Glutamatergic neuron (in vitro differentiated cells): ENCODE measurements around the gene FOXJ1. TPM values are rescaled to one million over a fixed set of nuclear protein-coding genes. Genes with fewer than 3 reads are reported as not detected.
"Not testable (repeated sequence)": the region's sequence is repeated elsewhere in the genome, so short reads cannot be mapped to it uniquely, and the experiment has no call there.

Experiments used
- DNase-seq: peaks from one replicate; pipeline ENCODE4 v3.0.0; 2022
- H3K27ac Mint-ChIP-seq: one replicate; pipeline ENCODE4 v1.8.0; 2020; ENCODE audit warnings: mild to moderate bottlenecking, mixed read lengths, inconsistent platforms; ENCODE audit not compliant: unreplicated experiment
- H3K27me3 Mint-ChIP-seq: one replicate; pipeline ENCODE4 v1.8.0; 2020; ENCODE audit warnings: mild to moderate bottlenecking, moderate library complexity, mixed read lengths, inconsistent platforms; ENCODE audit not compliant: unreplicated experiment
- H3K36me3 Mint-ChIP-seq: one replicate; pipeline ENCODE4 v1.8.0; 2020; ENCODE audit warnings: mild to moderate bottlenecking, mixed read lengths, inconsistent platforms; ENCODE audit not compliant: unreplicated experiment
- H3K4me1 Mint-ChIP-seq: one replicate; pipeline ENCODE4 v1.8.0; 2020; ENCODE audit warnings: mild to moderate bottlenecking, low read depth, mixed read lengths, inconsistent platforms; ENCODE audit not compliant: unreplicated experiment
- H3K4me3 Mint-ChIP-seq: one replicate; pipeline ENCODE4 v1.8.0; 2020; ENCODE audit warnings: mild to moderate bottlenecking, mixed read lengths, inconsistent platforms; ENCODE audit not compliant: unreplicated experiment
- H3K9me3 Mint-ChIP-seq: one replicate; pipeline ENCODE4 v1.8.0; 2020; ENCODE audit warnings: mild to moderate bottlenecking, moderate library complexity, mixed read lengths, inconsistent platforms; ENCODE audit not compliant: unreplicated experiment
- long read RNA-seq: library from polyadenylated mRNA; unstranded; transcript quantifications from one replicate; pipeline ENCODE4 v2.0.0, GENCODE V29; 2020; ENCODE audit not compliant: unreplicated experiment
- total RNA-seq: library from RNA; stranded (reverse); fragmentation: NEBNext Ultra II Directional; extraction: Animal tissue kit (Norgen Biotek cat#: 25700); gene quantifications from one replicate; pipeline ENCODE4 v1.2.1, GENCODE V29; 2021; ENCODE audit not compliant: unreplicated experiment
- TF ChIP-seq, protein P1 (sequence below): fragments of 200-600 bp; sonication (generic); IDR thresholded peaks from one replicate; pipeline ENCODE4 v1.5.0; 2021; ENCODE audit not compliant: partially characterized antibody, unreplicated experiment

FOXJ1 gene, protein sequence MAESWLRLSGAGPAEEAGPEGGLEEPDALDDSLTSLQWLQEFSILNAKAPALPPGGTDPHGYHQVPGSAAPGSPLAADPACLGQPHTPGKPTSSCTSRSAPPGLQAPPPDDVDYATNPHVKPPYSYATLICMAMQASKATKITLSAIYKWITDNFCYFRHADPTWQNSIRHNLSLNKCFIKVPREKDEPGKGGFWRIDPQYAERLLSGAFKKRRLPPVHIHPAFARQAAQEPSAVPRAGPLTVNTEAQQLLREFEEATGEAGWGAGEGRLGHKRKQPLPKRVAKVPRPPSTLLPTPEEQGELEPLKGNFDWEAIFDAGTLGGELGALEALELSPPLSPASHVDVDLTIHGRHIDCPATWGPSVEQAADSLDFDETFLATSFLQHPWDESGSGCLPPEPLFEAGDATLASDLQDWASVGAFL
- not detected for total RNA-seq
- long read RNA-seq, result 0 reads

DNA sequence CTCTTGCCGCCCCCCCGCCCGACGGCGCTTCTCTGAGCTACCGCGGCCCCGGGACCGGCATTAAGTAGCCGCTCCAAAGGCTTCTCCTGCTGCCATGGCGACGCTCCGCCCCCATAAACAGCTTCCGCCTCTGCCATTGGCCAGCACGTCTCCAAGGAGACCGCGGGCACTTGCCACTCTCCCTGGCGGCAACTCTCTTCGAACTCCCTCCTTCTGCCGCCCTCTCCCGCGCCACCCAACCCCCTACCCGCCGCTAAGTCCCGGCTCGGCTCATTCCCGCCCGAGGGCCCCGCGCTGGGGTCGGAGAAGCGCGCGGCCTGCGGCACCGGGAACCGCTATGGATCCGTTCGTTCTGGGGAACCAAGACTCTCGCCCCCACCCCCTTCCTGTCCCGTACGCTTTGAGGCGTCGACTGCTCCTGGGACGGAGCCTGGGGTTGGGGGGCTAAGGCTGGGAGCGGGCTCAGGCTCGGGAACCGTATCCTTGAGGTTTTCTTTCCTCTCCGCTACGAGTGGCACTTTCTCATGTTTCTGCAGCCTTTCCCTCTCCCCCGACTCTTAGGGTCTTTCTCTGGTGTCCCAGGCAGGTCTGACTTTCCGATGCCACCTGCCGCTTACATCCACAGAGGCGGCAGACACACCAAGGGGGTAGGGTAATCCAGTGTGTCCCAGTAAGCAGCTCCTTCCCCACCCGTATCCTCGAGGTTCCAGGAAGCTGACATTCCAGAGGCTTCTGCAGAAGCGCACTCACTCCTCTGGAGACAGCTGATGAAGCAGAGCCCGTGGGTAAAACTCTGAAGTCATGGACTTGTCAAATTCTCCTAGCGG, at the start of gene FOXJ1:
Gene FOXJ1, minus strand, starts transcription at position 34 of the 827 bp plus-strand sequence. CDS start 850 bp downstream, outside the sequence.
- peak within 1 kb of the TSS; percentile 82 for H3K4me3 Mint-ChIP-seq
- peak; percentile 90 for DNase-seq
- H3K36me3 Mint-ChIP-seq, result no peaks in the 10 kb centered on the region
- H3K27ac Mint-ChIP-seq, result no peak within 1 kb of the TSS
- peaks cover 5% of the 10 kb centered on the region for H3K9me3 Mint-ChIP-seq
- H3K4me1 Mint-ChIP-seq, result peaks cover 18% of the 10 kb centered on the region
- TF ChIP-seq, protein P1, sequence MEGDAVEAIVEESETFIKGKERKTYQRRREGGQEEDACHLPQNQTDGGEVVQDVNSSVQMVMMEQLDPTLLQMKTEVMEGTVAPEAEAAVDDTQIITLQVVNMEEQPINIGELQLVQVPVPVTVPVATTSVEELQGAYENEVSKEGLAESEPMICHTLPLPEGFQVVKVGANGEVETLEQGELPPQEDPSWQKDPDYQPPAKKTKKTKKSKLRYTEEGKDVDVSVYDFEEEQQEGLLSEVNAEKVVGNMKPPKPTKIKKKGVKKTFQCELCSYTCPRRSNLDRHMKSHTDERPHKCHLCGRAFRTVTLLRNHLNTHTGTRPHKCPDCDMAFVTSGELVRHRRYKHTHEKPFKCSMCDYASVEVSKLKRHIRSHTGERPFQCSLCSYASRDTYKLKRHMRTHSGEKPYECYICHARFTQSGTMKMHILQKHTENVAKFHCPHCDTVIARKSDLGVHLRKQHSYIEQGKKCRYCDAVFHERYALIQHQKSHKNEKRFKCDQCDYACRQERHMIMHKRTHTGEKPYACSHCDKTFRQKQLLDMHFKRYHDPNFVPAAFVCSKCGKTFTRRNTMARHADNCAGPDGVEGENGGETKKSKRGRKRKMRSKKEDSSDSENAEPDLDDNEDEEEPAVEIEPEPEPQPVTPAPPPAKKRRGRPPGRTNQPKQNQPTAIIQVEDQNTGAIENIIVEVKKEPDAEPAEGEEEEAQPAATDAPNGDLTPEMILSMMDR, result no peak
- H3K27me3 Mint-ChIP-seq, result peaks cover 22% of the 10 kb centered on the region

DNA sequence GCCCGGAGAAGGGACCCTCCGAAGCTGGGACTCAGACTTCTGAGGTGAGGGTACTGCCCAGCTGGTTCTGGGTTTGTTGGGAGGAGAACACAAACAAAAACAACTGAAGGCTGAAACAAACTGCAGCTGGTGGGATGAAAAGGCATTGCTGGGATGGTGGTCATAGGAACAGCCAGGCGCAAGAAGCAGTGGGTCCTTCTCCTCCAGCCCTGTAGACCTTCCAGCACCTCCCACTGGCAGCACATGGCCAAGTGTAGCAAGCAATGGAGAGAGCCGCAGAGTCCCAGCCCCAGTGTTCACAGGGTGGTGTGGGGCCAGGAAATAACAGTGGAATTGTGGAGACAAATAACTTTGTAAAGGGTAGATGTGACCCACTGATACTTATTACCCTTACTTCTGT, 48.7 kb upstream of the FOXJ1 start:
- DNase-seq, result no peak
- peaks cover 1% of the 10 kb centered on the region for H3K4me1 Mint-ChIP-seq

DNA sequence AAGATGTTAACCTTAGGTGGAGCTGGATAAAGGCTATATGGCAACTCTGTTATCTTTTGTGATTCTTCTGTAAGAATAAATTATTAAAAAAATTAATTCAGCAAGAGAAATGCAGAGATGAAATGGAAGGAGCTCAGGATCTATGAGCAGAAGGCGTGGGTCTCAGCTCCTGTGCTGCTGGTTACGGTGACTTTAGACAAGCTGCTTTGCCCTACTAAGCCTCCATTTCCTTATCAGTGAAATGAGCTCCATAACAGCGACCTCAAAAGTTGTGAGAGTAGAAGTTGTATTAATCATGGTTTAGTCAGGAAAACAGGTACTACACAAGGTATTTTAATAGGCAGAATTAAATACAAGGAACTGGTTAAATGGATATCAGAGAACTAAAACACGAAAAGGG, 48.2 kb upstream of the FOXJ1 start:
- Mint-ChIP-seq H3K36me3 (no peaks in the 10 kb centered on the region), H3K4me3 (no peak overlapping the region), H3K4me1 (peaks cover 1% of the 10 kb centered on the region), H3K9me3 (no peaks in the 10 kb centered on the region), H3K27ac (no peak overlapping the region), H3K27me3 (no peaks in the 10 kb centered on the region)
- TF ChIP-seq, protein P1, result no peak
- no peak for DNase-seq

More for the DNA sequence above, 48.7 kb upstream of the FOXJ1 start:
- no peaks in the 10 kb centered on the region for H3K36me3 Mint-ChIP-seq
- no peaks in the 10 kb centered on the region for H3K9me3 Mint-ChIP-seq
- no peaks in the 10 kb centered on the region for H3K27me3 Mint-ChIP-seq
- H3K4me3 Mint-ChIP-seq, result no peak overlapping the region
- TF ChIP-seq, protein P1, result no peak
- H3K27ac Mint-ChIP-seq, result no peak overlapping the region

DNA sequence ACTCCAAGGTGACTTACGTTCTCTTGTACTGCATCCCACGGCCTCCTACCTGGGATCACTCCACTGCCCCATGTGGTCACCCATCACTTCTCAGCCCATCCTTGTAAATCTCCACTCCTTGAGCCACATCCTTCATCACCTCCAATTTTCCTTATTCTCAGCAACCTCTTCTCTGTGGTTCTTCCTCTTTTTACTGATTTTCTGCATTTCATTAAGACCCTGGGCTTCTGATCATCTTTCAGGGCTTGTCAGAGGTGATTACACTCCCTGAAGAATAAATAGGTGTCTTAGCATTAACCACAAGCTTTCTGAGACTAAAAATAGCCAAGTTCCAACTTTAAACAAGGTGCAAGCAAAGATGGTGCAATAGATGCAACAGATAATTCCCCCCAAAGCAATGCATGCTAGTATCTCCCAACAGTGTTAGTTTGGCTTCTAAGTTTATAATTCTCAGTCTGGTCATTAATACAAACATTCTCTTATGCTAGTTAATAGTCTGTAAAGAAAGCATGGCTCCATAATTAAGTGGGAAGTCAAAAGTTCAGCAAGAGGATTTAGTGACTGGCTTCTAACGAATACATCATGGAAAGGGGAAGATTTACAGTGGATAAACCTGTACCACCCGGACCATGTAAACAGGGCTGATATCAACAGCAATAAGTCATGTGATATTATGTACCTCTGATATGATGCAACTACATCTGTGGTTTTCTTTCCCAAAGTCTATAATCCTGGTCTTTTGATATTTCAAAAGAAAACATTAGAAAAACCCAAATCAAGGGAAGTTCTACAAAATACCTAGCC, 47.4 kb upstream of the FOXJ1 start:
- Mint-ChIP-seq H3K36me3 (no peaks in the 10 kb centered on the region), H3K9me3 (no peaks in the 10 kb centered on the region), H3K27ac (no peak overlapping the region), H3K27me3 (no peaks in the 10 kb centered on the region), H3K4me1 (no peaks in the 10 kb centered on the region), H3K4me3 (no peak overlapping the region)
- DNase-seq, result no peak
- TF ChIP-seq, protein P1, result no peak

DNA sequence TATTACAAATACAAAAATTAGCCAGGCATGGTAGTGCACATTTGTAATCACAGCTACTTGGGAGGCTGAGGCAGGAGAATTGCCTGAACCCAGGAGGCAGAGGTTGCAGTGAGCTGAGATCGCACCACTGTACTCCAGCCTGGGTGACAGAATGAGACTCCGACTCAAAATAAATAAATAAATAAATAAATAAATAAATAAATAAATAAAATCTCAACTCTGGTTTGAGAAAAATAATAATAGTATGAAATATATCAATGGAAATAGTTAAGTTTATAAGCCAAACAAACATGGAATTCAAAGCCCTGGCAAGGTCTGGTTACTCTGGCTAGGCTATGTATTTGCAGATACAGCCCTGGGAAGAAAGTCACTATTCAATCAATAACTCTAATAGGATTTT, 45.7 kb upstream of the FOXJ1 start:
- not testable (repeated sequence) for H3K4me1 Mint-ChIP-seq, DNase-seq, H3K36me3 Mint-ChIP-seq, H3K27ac Mint-ChIP-seq, H3K4me3 Mint-ChIP-seq, H3K9me3 Mint-ChIP-seq, H3K27me3 Mint-ChIP-seq
